Umbilical cord (tissue), 2 donors: Measurements from ENCODE around the gene MSRB1. TPM values are rescaled to one million over a fixed set of nuclear protein-coding genes. Genes with fewer than 3 reads are reported as not detected.

Experiments used
- DNase-seq: peaks from one replicate; pipeline ENCODE4 v3.0.0-alpha.2; 2015; ENCODE audit warnings: low spot score
- total RNA-seq: library from RNA; depleted of rRNA; stranded (reverse); fragments of >200 nt; gene quantifications from one replicate; pipeline ENCODE4 v1.2.3, GENCODE V29; 2014; ENCODE audit warnings: low replicate concordance; ENCODE audit not compliant: insufficient read depth

Gene MSRB1
- 2.2 TPM for total RNA-seq

- peak; percentile 100 for DNase-seq
Measured at GRCh38 chr16:1942810-1943726, at the start of gene MSRB1. Gene MSRB1, minus strand, starts transcription at chr16:1943199. Its CDS starts 43 bp downstream, at chr16:1943156.

- DNase-seq = peak; percentile 84
Measured at GRCh38 chr16:1991948-1992703, 49.1 kb upstream of the MSRB1 start.

GRCh38 chr16:1991588-1991947 is 48.6 kb upstream of the MSRB1 start:
- DNase-seq = no peak

GRCh38 chr16:1991135-1991551 is 48.1 kb upstream of the MSRB1 start:
- DNase-seq = no peak

GRCh38 chr16:1990351-1991134 is 47.5 kb upstream of the MSRB1 start:
- no peak for DNase-seq

GRCh38 chr16:1990101-1990350 is 47.0 kb upstream of the MSRB1 start:
- DNase-seq = no peak

- DNase-seq = no peak
Measured at GRCh38 chr16:1989209-1990100, 46.5 kb upstream of the MSRB1 start, which contains the start of gene SYNGR3. Gene SYNGR3, plus strand, starts transcription at chr16:1989970. Its CDS starts 133 bp downstream, at chr16:1990103.

- DNase-seq = no peak
Measured at GRCh38 chr16:1987198-1987597, 44.2 kb upstream of the MSRB1 start.

- DNase-seq = no peak
Measured at GRCh38 chr16:1985466-1986150, 42.6 kb upstream of the MSRB1 start.

- no peak for DNase-seq
Measured at GRCh38 chr16:1984347-1985225, 41.6 kb upstream of the MSRB1 start.

- peak; percentile 94 for DNase-seq
Measured at GRCh38 chr16:1983544-1984346, 40.7 kb upstream of the MSRB1 start, which contains the start of gene GFER. Gene GFER, plus strand, starts transcription at chr16:1984193. Its CDS starts 26 bp downstream, at chr16:1984219.

GRCh38 chr16:1982991-1983543 is 40.1 kb upstream of the MSRB1 start:
- no peak for DNase-seq

GRCh38 chr16:1982013-1982433 is 39.0 kb upstream of the MSRB1 start:
- DNase-seq = no peak

- DNase-seq = no peak
Measured at GRCh38 chr16:1981398-1981836, 38.4 kb upstream of the MSRB1 start, which contains the start of gene NOXO1. Gene NOXO1, minus strand, starts transcription at chr16:1981469. Its CDS starts 290 bp downstream, at chr16:1981179.

- no peak for DNase-seq
Measured at GRCh38 chr16:1980770-1981087, 37.7 kb upstream of the MSRB1 start.

- no peak for DNase-seq
Measured at GRCh38 chr16:1980030-1980769, 37.2 kb upstream of the MSRB1 start.
